ENCODE data around the gene MCEMP1. TPM values are rescaled to one million over a fixed set of nuclear protein-coding genes. Genes with fewer than 3 reads are reported as not detected.

Gene MCEMP1
- total RNA-seq, 2 donors from 2014 or later = not detected

- Histone ChIP-seq H3K4me1 (no peaks in the 10 kb centered on the region), H3K9me3 (no peaks in the 10 kb centered on the region), H3K27me3 (peaks cover 0 to 5% of the 10 kb centered on the region in 2 donors), H3K36me3 (replicated peaks in 1 of 2; ENCODE audit: insufficient read depth in 1 of 2, low read depth in 2 of 2) (no peaks in the 10 kb centered on the region), H3K4me3 (no peak overlapping the region), H3K27ac (no peak overlapping the region)
- intact Hi-C loops (cut with DNase I) = no loop called here
- TF ChIP-seq POLR2A (IDR thresholded peaks at IDR 0.05) = no peak
- TF ChIP-seq, protein P1, sequence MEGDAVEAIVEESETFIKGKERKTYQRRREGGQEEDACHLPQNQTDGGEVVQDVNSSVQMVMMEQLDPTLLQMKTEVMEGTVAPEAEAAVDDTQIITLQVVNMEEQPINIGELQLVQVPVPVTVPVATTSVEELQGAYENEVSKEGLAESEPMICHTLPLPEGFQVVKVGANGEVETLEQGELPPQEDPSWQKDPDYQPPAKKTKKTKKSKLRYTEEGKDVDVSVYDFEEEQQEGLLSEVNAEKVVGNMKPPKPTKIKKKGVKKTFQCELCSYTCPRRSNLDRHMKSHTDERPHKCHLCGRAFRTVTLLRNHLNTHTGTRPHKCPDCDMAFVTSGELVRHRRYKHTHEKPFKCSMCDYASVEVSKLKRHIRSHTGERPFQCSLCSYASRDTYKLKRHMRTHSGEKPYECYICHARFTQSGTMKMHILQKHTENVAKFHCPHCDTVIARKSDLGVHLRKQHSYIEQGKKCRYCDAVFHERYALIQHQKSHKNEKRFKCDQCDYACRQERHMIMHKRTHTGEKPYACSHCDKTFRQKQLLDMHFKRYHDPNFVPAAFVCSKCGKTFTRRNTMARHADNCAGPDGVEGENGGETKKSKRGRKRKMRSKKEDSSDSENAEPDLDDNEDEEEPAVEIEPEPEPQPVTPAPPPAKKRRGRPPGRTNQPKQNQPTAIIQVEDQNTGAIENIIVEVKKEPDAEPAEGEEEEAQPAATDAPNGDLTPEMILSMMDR (IDR thresholded peaks at IDR 0.05) = no peak
- WGBS, 2 donors = 33 to 41% methylated on average over 4 of the region's 4 CpGs
- DNase-seq = no peak
- ATAC-seq = no peak
Observed at GRCh38 chr19:7694499-7694898, 17.6 kb downstream of the MCEMP1 start.

- Histone ChIP-seq H3K27ac (no peak overlapping the region), H3K36me3 (replicated peaks in 1 of 2; ENCODE audit: insufficient read depth in 1 of 2, low read depth in 2 of 2) (no peaks in the 10 kb centered on the region), H3K9me3 (no peaks in the 10 kb centered on the region), H3K4me3 (no peak overlapping the region), H3K4me1 (no peaks in the 10 kb centered on the region), H3K27me3 (peaks cover 0 to 5% of the 10 kb centered on the region in 2 donors)
- no peak for TF ChIP-seq POLR2A (IDR thresholded peaks at IDR 0.05)
- TF ChIP-seq, protein P1 (IDR thresholded peaks at IDR 0.05) = no peak
- no peak for ATAC-seq
- DNase-seq = no peak
- intact Hi-C loops (cut with DNase I) = no loop called here
- 62 to 73% methylated on average over 9 to 10 of the region's 10 CpGs for whole genome bisulfite sequencing, 2 donors
Observed at GRCh38 chr19:7697721-7698287, 20.9 kb downstream of the MCEMP1 start.

DNA sequence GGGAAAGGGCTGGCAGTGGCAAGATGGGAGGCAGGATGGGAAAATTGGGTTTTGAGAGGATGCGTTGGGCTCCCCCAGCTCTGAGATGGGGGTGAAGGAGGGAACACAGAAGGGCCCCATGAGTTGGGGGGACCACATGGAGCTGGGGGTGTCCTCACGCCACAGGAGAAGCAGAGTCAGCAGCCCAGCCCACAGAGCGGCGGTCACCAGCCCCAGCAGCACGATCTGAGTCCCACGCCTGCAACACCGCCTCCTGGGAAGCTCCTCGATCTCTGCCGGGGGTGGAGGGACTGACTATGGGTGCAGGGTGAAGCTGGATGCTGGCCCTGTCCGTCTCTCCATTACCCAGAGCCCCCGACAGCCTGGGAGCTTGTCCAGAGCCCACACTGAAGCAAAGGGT is 21.7 kb downstream of the MCEMP1 start:
- H3K27me3 ChIP-seq = peaks cover 0 to 5% of the 10 kb centered on the region in 2 donors

GRCh38 chr19:7699003-7699402 is 22.1 kb downstream of the MCEMP1 start:
- no peaks in the 10 kb centered on the region for H3K36me3 ChIP-seq (replicated peaks in 1 of 2; ENCODE audit: insufficient read depth in 1 of 2, low read depth in 2 of 2)
- no peaks in the 10 kb centered on the region for H3K9me3 ChIP-seq
- WGBS, 2 donors = 21 to 25% methylated on average over 2 of the region's 2 CpGs
- intact Hi-C loops (cut with DNase I) = no loop called here
- no peak for DNase-seq
- no peak for ATAC-seq
- H3K27me3 ChIP-seq = peaks cover 0 to 5% of the 10 kb centered on the region in 2 donors
- H3K27ac ChIP-seq = no peak overlapping the region
- no peak for TF ChIP-seq POLR2A (IDR thresholded peaks at IDR 0.05)
- TF ChIP-seq, protein P1 (IDR thresholded peaks at IDR 0.05) = no peak
- no peak overlapping the region for H3K4me3 ChIP-seq
- no peaks in the 10 kb centered on the region for H3K4me1 ChIP-seq

More for the DNA sequence above, 21.7 kb downstream of the MCEMP1 start:
- TF ChIP-seq, protein P1 (IDR thresholded peaks at IDR 0.05) = no peak
- TF ChIP-seq POLR2A (IDR thresholded peaks at IDR 0.05) = no peak
- intact Hi-C loops (cut with DNase I) = no loop called here
- no peak for ATAC-seq
- DNase-seq = no peak
- no peaks in the 10 kb centered on the region for H3K36me3 ChIP-seq (replicated peaks in 1 of 2; ENCODE audit: insufficient read depth in 1 of 2, low read depth in 2 of 2)
- H3K4me1 ChIP-seq = no peaks in the 10 kb centered on the region
- H3K9me3 ChIP-seq = no peaks in the 10 kb centered on the region
- no peak overlapping the region for H3K4me3 ChIP-seq
- no peak overlapping the region for H3K27ac ChIP-seq
- 13 to 19% methylated on average over 6 to 11 of the region's 11 CpGs for WGBS, 2 donors
